GM13977 (cell line): ENCODE data around the gene DENND1A.

Experiments
- DNase-seq: peaks from one replicate; pipeline ENCODE4 v3.0.0; 2012; ENCODE audit warnings: low spot score
- in situ Hi-C: fragments of 300-500 bp; cut with MboI; formaldehyde crosslinking; loops from one replicate; pipeline ENCODE4 v1.12.0; 2022; ENCODE audit warnings: low sequenced_read_pairs, low pct_unique_long_range_greater_than_20kb, mixed read lengths, inconsistent platforms; ENCODE audit not compliant: unreplicated experiment
- TF ChIP-seq, protein P1 (sequence below): IDR thresholded peaks from 2 replicates; pipeline ENCODE4 v1.5.1; 2012; ENCODE audit warnings: mild to moderate bottlenecking, control low read depth; ENCODE audit not compliant: insufficient read depth; ENCODE audit errors: extremely low read depth, missing control alignments

Gene DENND1A

DNA sequence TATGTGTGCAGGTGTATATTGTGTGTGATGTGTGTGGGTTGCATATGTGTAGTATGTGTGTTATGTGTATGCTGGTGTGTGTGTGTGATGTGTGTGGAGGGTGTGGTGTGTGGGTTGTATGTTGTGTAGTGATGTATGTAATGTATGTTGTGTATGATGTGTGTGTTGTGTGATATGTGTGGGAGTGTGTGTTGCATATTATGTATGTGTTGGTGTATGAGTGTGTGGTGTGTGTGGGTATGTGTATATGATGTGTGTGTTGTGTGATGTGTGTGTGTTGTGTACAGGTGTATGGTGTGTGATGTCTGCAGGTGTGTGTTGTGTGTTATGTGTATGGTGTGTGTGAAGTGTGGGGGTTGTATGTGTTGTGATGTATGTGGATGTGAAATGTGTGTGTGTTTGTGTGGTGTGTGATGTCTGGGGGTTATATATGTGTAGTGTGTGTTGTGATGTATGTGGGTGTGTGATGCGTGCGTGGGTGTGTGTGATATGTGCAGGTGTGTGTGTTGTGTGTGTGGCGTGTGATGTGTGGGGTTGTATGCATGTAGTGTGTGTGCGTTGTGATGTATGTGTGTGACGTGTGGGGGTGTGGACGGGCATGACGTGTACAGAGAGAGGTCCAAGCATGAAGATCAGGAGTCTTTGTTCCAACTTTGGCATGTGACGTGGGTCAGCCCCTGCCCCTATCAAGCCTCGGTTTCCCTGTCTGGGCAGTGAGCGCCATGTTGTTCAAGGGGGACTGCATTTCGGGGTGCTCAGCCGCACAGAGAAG lies 582.5 kb downstream of the DENND1A start:
- TF ChIP-seq, protein P1, sequence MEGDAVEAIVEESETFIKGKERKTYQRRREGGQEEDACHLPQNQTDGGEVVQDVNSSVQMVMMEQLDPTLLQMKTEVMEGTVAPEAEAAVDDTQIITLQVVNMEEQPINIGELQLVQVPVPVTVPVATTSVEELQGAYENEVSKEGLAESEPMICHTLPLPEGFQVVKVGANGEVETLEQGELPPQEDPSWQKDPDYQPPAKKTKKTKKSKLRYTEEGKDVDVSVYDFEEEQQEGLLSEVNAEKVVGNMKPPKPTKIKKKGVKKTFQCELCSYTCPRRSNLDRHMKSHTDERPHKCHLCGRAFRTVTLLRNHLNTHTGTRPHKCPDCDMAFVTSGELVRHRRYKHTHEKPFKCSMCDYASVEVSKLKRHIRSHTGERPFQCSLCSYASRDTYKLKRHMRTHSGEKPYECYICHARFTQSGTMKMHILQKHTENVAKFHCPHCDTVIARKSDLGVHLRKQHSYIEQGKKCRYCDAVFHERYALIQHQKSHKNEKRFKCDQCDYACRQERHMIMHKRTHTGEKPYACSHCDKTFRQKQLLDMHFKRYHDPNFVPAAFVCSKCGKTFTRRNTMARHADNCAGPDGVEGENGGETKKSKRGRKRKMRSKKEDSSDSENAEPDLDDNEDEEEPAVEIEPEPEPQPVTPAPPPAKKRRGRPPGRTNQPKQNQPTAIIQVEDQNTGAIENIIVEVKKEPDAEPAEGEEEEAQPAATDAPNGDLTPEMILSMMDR, result no peak
- no peak for DNase-seq
- in situ Hi-C loops, result loop anchor here (10.0 kb wide), 1 partner anchor 113 kb away; no protein-coding TSS in a partner anchor

DNA sequence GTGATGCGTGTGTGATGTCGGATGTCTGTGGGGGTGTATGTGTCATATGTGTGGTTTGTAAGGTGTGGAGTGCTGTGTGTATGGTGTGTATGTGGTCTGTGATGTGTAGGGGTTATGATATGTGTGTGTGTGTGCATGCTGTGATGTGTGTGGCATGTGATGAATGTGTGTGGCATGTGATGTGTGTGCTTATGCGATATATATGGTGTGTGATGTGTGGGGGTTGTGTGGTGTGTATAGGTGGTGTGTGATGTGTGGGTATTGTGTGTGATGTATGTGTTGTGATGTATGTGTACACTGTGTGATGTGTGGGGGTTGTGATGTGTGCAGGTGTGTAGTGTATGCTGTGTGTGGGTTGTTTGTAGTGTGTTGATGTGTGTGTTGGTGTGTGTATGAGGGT lies 583.1 kb downstream of the DENND1A start:
- TF ChIP-seq, protein P1, result no peak
- in situ Hi-C loops, result loop anchor here (10.0 kb wide), 1 partner anchor 112 kb away; no protein-coding TSS in a partner anchor
- DNase-seq, result no peak

DNA sequence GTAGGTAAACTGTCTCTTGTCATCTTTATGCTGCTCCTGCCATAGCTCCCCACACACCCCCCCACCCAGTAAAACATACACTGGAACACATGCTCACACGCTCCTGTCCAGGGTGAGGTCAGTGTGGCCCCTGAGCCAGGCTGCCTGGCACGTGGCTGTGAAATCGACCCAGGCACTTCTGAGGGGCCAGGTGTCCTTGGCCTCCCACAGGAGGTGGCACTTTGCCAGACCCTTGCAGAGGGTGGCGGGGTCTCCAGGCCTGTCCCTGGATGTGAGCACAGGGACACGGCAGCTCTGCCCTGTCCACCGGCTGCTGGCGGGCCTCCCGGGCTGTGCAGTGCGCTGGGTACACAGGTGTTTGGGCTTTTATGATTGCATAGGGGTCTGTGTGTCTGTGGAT lies 583.9 kb downstream of the DENND1A start:
- TF ChIP-seq, protein P1, result no peak
- in situ Hi-C loops, result loop anchor here (10.0 kb wide), 1 partner anchor 111 kb away; no protein-coding TSS in a partner anchor
- DNase-seq, result peak; percentile 25

DNA sequence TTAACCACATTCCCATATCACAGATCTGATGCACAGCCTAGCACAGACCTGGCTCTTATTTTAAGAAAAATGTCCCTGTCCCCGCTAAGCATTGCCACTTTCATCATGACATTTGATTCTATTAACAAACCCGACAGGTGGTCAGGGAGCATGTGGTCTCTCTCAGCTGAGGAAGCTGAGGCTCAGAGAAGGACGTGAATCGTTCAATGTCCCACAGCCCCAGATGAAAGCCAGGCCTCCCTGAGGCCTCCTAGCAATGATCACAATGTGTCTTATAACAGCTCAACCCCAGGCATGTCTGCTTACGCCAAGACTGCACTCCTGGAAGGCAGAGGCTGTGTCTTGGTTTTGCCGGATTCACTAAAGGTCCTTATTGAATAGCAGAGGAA lies 584.4 kb downstream of the DENND1A start:
- TF ChIP-seq, protein P1, result no peak
- DNase-seq, result peak; percentile 33
- in situ Hi-C loops, result loop anchor here (10.0 kb wide), 1 partner anchor 111 kb away; no protein-coding TSS in a partner anchor

DNA sequence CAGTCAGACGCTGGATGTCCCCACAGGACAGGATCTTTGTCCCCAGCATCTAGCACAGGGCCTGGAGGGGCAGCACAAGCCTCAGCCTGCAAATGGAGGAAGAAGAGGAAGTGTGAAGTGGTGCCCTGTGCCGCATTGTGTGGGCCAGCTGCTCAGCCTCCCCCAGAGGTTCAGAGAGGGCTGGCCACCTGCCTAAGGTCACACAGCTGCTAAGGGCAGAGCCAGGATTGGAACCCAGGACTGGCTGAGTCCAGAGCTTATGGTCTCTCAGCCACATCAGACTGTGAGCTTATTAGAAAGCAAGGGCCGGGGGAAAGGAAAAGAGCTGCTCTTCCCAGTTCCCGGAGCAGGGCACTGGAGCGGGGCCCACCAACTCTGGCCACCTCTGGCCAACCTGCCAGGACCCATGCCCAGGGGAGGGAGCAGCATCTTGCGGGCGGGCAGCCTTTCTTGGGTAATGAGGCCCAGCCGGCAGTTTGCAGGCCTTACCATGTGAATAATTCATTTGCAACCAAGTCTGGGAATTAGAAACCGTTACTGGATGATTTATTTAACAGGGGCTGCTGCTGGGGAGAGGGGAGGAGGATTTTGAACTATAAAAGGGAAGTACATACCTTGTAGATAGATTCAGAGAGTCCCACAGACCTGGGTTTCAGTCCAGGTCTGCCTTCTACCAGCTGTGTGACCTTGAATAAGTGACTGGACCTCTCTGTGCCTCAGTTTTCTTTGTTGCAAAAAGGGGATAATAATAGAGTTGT lies 585.6 kb downstream of the DENND1A start:
- TF ChIP-seq, protein P1, result no peak
- DNase-seq, result peak; percentile 45
- in situ Hi-C loops, result loop anchor here (10.0 kb wide), 1 partner anchor 110 kb away; no protein-coding TSS in a partner anchor

DNA sequence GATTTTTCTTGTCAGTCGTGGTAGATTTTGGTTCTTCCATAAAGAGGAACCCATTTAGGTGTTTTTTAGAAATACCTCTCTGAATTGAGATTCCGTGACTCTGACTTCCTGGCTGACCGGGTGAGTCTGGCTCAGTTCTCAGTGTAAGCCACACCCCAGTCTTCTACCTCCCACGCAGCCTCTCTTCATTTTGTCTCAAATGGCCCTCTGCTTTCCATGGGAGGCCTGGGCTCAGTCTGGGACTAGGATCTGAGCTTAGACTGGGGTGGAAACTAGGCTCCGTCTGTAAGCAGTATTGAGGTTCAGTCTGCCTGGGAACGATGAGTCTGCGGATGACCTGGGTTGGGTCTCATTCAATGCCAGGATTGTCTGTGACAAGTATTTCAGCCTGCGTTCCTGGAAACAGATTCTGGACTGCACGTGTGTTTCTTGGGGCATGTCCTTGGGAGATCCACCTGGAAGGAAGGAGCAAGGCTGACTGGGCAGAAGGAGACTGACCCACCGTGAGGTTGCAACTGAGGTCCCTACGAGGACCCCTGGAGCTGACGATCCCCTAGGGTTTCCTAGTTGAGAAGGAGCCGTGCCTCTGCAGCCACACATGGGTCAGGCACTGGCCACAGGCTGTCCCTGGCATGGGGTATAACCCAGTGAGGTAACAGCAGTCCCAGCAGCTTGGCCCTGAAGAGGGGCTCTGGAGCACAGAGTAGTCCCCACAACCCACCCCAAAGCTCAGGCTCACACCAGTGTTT lies 586.3 kb downstream of the DENND1A start:
- TF ChIP-seq, protein P1, result no peak
- in situ Hi-C loops, result loop anchor here (10.0 kb wide), 1 partner anchor 109 kb away; no protein-coding TSS in a partner anchor
- peak; percentile 83 for DNase-seq
